Measurements from ENCODE around the gene GGT5.
A peak's percentile ranks its signal among the peaks of the same experiment; 100 is the strongest.

GGT5 gene

GRCh38 chr22:24177456-24177855, 67.4 kb downstream of the GGT5 start:
- TF ChIP-seq CTCF (IDR thresholded peaks at IDR 0.05; ENCODE audit: low read depth, low read length): no peak
- in situ Hi-C loops (cut with HindIII; ENCODE audit: low sequenced_read_pairs): no loop called here
- no peak overlapping the region for H3K4me3 ChIP-seq (ENCODE audit: low read depth, low read length)
- no peak for DNase-seq (ENCODE audit: low read depth, low spot score)

GRCh38 chr22:24177045-24177444, 67.8 kb downstream of the GGT5 start:
- TF ChIP-seq CTCF (IDR thresholded peaks at IDR 0.05; ENCODE audit: low read depth, low read length): no peak
- H3K4me3 ChIP-seq (ENCODE audit: low read depth, low read length): no peak overlapping the region
- no peak for DNase-seq (ENCODE audit: low read depth, low spot score)
- in situ Hi-C loops (cut with HindIII; ENCODE audit: low sequenced_read_pairs): no loop called here

- in situ Hi-C loops (cut with HindIII; ENCODE audit: low sequenced_read_pairs): no loop called here
- no peak overlapping the region for H3K4me3 ChIP-seq (ENCODE audit: low read depth, low read length)
- no peak for TF ChIP-seq CTCF (IDR thresholded peaks at IDR 0.05; ENCODE audit: low read depth, low read length)
- no peak for DNase-seq (ENCODE audit: low read depth, low spot score)
These were observed 68.3 kb downstream of the GGT5 start for GRCh38 chr22:24176630-24177029.

- no peak for DNase-seq (ENCODE audit: low read depth, low spot score)
- in situ Hi-C loops (cut with HindIII; ENCODE audit: low sequenced_read_pairs): no loop called here
- no peak overlapping the region for H3K4me3 ChIP-seq (ENCODE audit: low read depth, low read length)
- no peak for TF ChIP-seq CTCF (IDR thresholded peaks at IDR 0.05; ENCODE audit: low read depth, low read length)
These were observed 68.8 kb downstream of the GGT5 start for GRCh38 chr22:24176040-24176439.

- no peak overlapping the region for H3K4me3 ChIP-seq (ENCODE audit: low read depth, low read length)
- in situ Hi-C loops (cut with HindIII; ENCODE audit: low sequenced_read_pairs): no loop called here
- peak; percentile 97 for TF ChIP-seq CTCF (IDR thresholded peaks at IDR 0.05; ENCODE audit: low read depth, low read length)
- peak; percentile 67 for DNase-seq (ENCODE audit: low read depth, low spot score)
These were observed 69.6 kb downstream of the GGT5 start for GRCh38 chr22:24175160-24175808.

- in situ Hi-C loops (cut with HindIII; ENCODE audit: low sequenced_read_pairs): no loop called here
- TF ChIP-seq CTCF (IDR thresholded peaks at IDR 0.05; ENCODE audit: low read depth, low read length): no peak
- no peak overlapping the region for H3K4me3 ChIP-seq (ENCODE audit: low read depth, low read length)
- no peak for DNase-seq (ENCODE audit: low read depth, low spot score)
These were observed 73.1 kb downstream of the GGT5 start for GRCh38 chr22:24171822-24172221.

Data from astrocyte of the spinal cord (primary cell).